ENCODE data around the gene COG5. TPM values are rescaled to one million over a fixed set of nuclear protein-coding genes. Genes with fewer than 3 reads are reported as not detected.

Gene COG5
- total RNA-seq, 1 donor from 2014 or later = 44.7 TPM

GRCh38 chr7:107326061-107326460 is 237.7 kb downstream of the COG5 start:
- Mint-ChIP-seq H3K27ac (ENCODE audit: unreplicated experiment) (no peak overlapping the region), H3K4me1 (ENCODE audit: unreplicated experiment) (peaks cover 17% of the 10 kb centered on the region), H3K27me3 (ENCODE audit: unreplicated experiment) (no peaks in the 10 kb centered on the region), H3K9me3 (ENCODE audit: unreplicated experiment) (peaks cover 13% of the 10 kb centered on the region), H3K36me3 (ENCODE audit: unreplicated experiment) (peaks cover 19% of the 10 kb centered on the region), H3K4me3 (ENCODE audit: unreplicated experiment) (no peak overlapping the region)
- DNase-seq (ENCODE audit: extremely low spot score, unreplicated experiment) = no peak
- TF ChIP-seq CTCF (IDR thresholded peaks at IDR 0.05) = no peak

DNA sequence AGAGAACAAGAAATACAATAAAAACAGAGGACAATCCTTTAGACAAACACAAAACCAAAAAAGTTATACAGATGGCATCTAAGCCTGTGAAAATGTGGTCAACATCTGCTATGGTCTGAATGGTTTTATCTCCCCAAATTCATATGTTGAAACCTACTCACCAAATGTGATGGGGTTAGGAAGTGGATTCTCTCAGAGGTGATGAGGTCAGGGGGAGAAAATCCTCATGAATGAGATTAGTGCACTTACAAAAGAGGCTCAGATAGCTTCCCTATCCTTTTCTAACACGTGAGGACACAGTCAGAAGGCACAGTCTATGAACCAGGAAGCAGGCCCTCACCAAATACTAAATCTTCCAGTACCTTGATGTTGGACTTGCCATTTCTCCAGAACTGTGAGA is 241.7 kb downstream of the COG5 start:
- H3K27me3 Mint-ChIP-seq (ENCODE audit: unreplicated experiment) = no peaks in the 10 kb centered on the region
- no peak for TF ChIP-seq CTCF (IDR thresholded peaks at IDR 0.05)
- H3K9me3 Mint-ChIP-seq (ENCODE audit: unreplicated experiment) = peaks cover 12% of the 10 kb centered on the region
- no peak overlapping the region for H3K4me3 Mint-ChIP-seq (ENCODE audit: unreplicated experiment)
- peaks cover 8% of the 10 kb centered on the region for H3K4me1 Mint-ChIP-seq (ENCODE audit: unreplicated experiment)
- DNase-seq (ENCODE audit: extremely low spot score, unreplicated experiment) = no peak
- H3K36me3 Mint-ChIP-seq (ENCODE audit: unreplicated experiment) = peaks cover 17% of the 10 kb centered on the region
- H3K27ac Mint-ChIP-seq (ENCODE audit: unreplicated experiment) = no peak overlapping the region

DNA sequence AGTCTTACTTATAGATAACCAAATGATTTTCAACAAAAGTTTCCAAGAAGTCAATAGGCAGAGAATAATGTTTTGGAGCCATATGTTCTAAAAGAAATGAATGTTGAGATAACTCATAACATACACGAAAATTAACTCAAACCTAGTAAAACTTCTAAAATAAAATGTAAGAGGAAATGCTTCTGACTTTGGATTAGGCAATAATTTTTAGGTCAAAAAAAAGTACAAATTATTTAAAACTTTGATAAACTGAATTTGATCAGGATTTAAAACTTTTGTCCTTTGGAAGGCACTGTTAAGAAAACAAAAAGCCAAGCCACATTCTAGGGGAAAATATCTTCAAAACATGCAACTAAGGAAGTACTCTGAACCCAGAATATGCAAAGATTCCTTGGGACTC is 242.1 kb downstream of the COG5 start:
- Mint-ChIP-seq H3K9me3 (ENCODE audit: unreplicated experiment) (peaks cover 8% of the 10 kb centered on the region), H3K4me1 (ENCODE audit: unreplicated experiment) (peaks cover 8% of the 10 kb centered on the region), H3K27me3 (ENCODE audit: unreplicated experiment) (no peaks in the 10 kb centered on the region), H3K27ac (ENCODE audit: unreplicated experiment) (no peak overlapping the region), H3K36me3 (ENCODE audit: unreplicated experiment) (peaks cover 17% of the 10 kb centered on the region), H3K4me3 (ENCODE audit: unreplicated experiment) (no peak overlapping the region)
- no peak for TF ChIP-seq CTCF (IDR thresholded peaks at IDR 0.05)
- no peak for DNase-seq (ENCODE audit: extremely low spot score, unreplicated experiment)

DNA sequence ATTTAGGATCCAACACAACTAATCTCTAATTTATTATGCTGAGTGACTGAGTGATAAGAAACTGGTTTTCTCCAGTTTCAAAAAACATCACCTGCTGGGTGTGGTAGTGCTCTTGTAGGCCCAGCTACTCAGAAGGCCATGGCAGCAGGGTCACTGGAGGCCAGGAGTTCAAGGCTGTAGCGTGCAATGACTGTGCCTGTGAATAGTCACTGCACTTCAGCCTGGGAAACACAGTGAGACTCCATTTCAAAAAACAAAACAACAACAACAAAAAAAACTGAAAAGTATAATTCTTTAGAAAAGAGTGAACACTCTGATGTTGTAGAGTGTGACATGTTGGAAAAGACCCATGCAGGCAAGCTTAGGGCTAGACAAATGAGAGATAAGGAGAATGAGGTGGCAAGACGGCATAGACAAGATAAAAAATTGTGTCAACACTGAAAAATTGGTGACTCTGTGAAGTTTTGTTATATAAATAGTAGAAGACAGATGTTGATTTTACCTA is 243.9 kb downstream of the COG5 start:
- Mint-ChIP-seq H3K27me3 (ENCODE audit: unreplicated experiment) (no peaks in the 10 kb centered on the region), H3K4me1 (ENCODE audit: unreplicated experiment) (peaks cover 8% of the 10 kb centered on the region), H3K27ac (ENCODE audit: unreplicated experiment) (no peak overlapping the region), H3K4me3 (ENCODE audit: unreplicated experiment) (no peak overlapping the region), H3K36me3 (ENCODE audit: unreplicated experiment) (peaks cover 20% of the 10 kb centered on the region), H3K9me3 (ENCODE audit: unreplicated experiment) (peaks cover 3% of the 10 kb centered on the region)
- no peak for DNase-seq (ENCODE audit: extremely low spot score, unreplicated experiment)
- TF ChIP-seq CTCF (IDR thresholded peaks at IDR 0.05) = no peak

GRCh38 chr7:107318523-107319160 is 245.1 kb downstream of the COG5 start:
- TF ChIP-seq CTCF (IDR thresholded peaks at IDR 0.05) = no peak
- no peak for DNase-seq (ENCODE audit: extremely low spot score, unreplicated experiment)

More at GRCh38 chr7:107318523-107319160, 245.1 kb downstream of the COG5 start:
- Mint-ChIP-seq H3K9me3 (ENCODE audit: unreplicated experiment) (peaks cover 3% of the 10 kb centered on the region), H3K4me1 (ENCODE audit: unreplicated experiment) (peaks cover 8% of the 10 kb centered on the region), H3K4me3 (ENCODE audit: unreplicated experiment) (no peak overlapping the region), H3K27ac (ENCODE audit: unreplicated experiment) (no peak overlapping the region), H3K36me3 (ENCODE audit: unreplicated experiment) (peaks cover 24% of the 10 kb centered on the region), H3K27me3 (ENCODE audit: unreplicated experiment) (no peaks in the 10 kb centered on the region)
